Hepatocyte (in vitro differentiated cells): ENCODE measurements around the gene ALPP. TPM values are rescaled to one million over a fixed set of nuclear protein-coding genes. Genes with fewer than 3 reads are reported as not detected.
"Not testable (repeated sequence)": the region's sequence is repeated elsewhere in the genome, so short reads cannot be mapped to it uniquely, and the experiment has no call there.

Experiments
- DNase-seq: peaks from one replicate; pipeline ENCODE4 v3.0.0-alpha.2; 2016; ENCODE audit warnings: low spot score
- H2AFZ ChIP-seq: fragments of 200-600 bp; sonication (generic); 2 replicates; pipeline ENCODE4 v1.6.0; 2016; ENCODE audit warnings: antibody characterized with exemption, mild to moderate bottlenecking
- H3K27ac ChIP-seq: fragments of 200-600 bp; sonication (generic); 2 replicates; pipeline ENCODE4 v1.5.1; 2016; ENCODE audit warnings: mild to moderate bottlenecking
- H3K27me3 ChIP-seq: fragments of 200-600 bp; sonication (generic); 2 replicates; pipeline ENCODE4 v1.6.1; 2016
- H3K36me3 ChIP-seq: fragments of 200-600 bp; sonication (generic); replicated peaks from 2 replicates; pipeline ENCODE4 v1.5.1; 2016; ENCODE audit warnings: low read depth; ENCODE audit not compliant: insufficient read depth
- H3K4me1 ChIP-seq: fragments of 200-600 bp; sonication (generic); 2 replicates; pipeline ENCODE4 v1.5.1; 2016; ENCODE audit warnings: mild to moderate bottlenecking, moderate library complexity; ENCODE audit not compliant: insufficient read depth
- H3K4me2 ChIP-seq: fragments of 200-600 bp; sonication (generic); 2 replicates; pipeline ENCODE4 v1.6.0; 2016
- H3K4me3 ChIP-seq: fragments of 200-600 bp; sonication (generic); 2 replicates; pipeline ENCODE4 v1.5.1; 2016; ENCODE audit warnings: mild to moderate bottlenecking
- H3K79me2 ChIP-seq: fragments of 200-600 bp; sonication (generic); 2 replicates; pipeline ENCODE4 v1.6.0; 2017; ENCODE audit warnings: mild to moderate bottlenecking
- H3K9me2 ChIP-seq: fragments of 200-600 bp; sonication (generic); replicated peaks from 2 replicates; pipeline ENCODE4 v1.6.0; 2017; ENCODE audit warnings: mild to moderate bottlenecking; ENCODE audit not compliant: insufficient read depth
- H3K9me3 ChIP-seq: fragments of 200-600 bp; sonication (generic); 2 replicates; pipeline ENCODE4 v1.5.1; 2016; ENCODE audit warnings: low read depth, mild to moderate bottlenecking
- H4K20me1 ChIP-seq: fragments of 200-600 bp; sonication (generic); 2 replicates; pipeline ENCODE4 v1.6.0; 2016; ENCODE audit warnings: mild to moderate bottlenecking; ENCODE audit not compliant: insufficient read depth, poor library complexity, severe bottlenecking
- CTCF ChIP-seq: fragments of 200-600 bp; sonication (generic); IDR thresholded peaks from 2 replicates; pipeline ENCODE4 v1.5.1; 2016; ENCODE audit warnings: antibody characterized with exemption, mild to moderate bottlenecking; ENCODE audit not compliant: poor library complexity
- EZH2 ChIP-seq: fragments of 200-600 bp; sonication (generic); IDR thresholded peaks from 2 replicates; pipeline ENCODE4 v1.6.1; 2016; ENCODE audit warnings: antibody characterized with exemption, mild to moderate bottlenecking, borderline replicate concordance
- EZH2phosphoT487 ChIP-seq: fragments of 200-600 bp; sonication (generic); IDR thresholded peaks from one replicate; pipeline ENCODE4 v1.6.1; 2018; ENCODE audit warnings: antibody characterized with exemption, mild to moderate bottlenecking, low read depth, moderate library complexity; ENCODE audit not compliant: unreplicated experiment, severe bottlenecking
- WGBS: methylation state at CpG from one replicate; pipeline ENCODE4 v1.1.6; 2016; ENCODE audit warnings: low lambda C conversion rate; ENCODE audit errors: missing lambda C conversion rate; 5-methylcytosine and 5-hydroxymethylcytosine counted together
- polyA plus RNA-seq: library from polyadenylated mRNA; unstranded; fragments of >200 nt; fragmentation: Nextera tagmentation; extraction: Ambion mirVana; gene quantifications from 2 replicates; pipeline ENCODE4 v1.2.1, GENCODE V29; 2016
- total RNA-seq: library from RNA; depleted of rRNA; stranded (reverse); fragments of >200 nt; gene quantifications from 2 replicates; pipeline ENCODE4 v1.2.3, GENCODE V29; 2014

ALPP gene
- total and polyA plus RNA-seq, 2 experiments from 2014 or later, result 1.2 to 6.5 TPM

GRCh38 chr2:232368311-232368731 is 10.2 kb upstream of the ALPP start:
- DNase-seq, result peak; percentile 22
- Histone ChIP-seq H3K27me3 (no peaks in the 10 kb centered on the region), H2AFZ (no peak overlapping the region), H3K4me1 (peaks cover 3% of the 10 kb centered on the region), H4K20me1 (no peaks in the 10 kb centered on the region), H3K79me2 (no peaks in the 10 kb centered on the region), H3K4me3 (no peak overlapping the region), H3K9me3 (no peaks in the 10 kb centered on the region), H3K9me2 (no peaks in the 10 kb centered on the region), H3K27ac (no peak overlapping the region), H3K4me2 (no peak overlapping the region), H3K36me3 (no peaks in the 10 kb centered on the region)
- 90% methylated on average over 15 of the region's 15 CpGs for WGBS
- TF ChIP-seq EZH2 (no peak), CTCF (no peak), EZH2phosphoT487 (no peak)

GRCh38 chr2:232369126-232369951 is 9.2 kb upstream of the ALPP start:
- no peak for TF ChIP-seq EZH2phosphoT487
- DNase-seq, result peak; percentile 2
- Histone ChIP-seq H4K20me1 (no peaks in the 10 kb centered on the region), H3K4me3 (no peak overlapping the region), H3K4me2 (no peak overlapping the region), H3K27ac (no peak overlapping the region), H3K4me1 (peaks cover 3% of the 10 kb centered on the region), H3K9me2 (no peaks in the 10 kb centered on the region), H3K9me3 (no peaks in the 10 kb centered on the region), H2AFZ (no peak overlapping the region), H3K27me3 (no peaks in the 10 kb centered on the region), H3K36me3 (no peaks in the 10 kb centered on the region), H3K79me2 (no peaks in the 10 kb centered on the region)
- 90% methylated on average over 15 of the region's 15 CpGs for WGBS

GRCh38 chr2:232370007-232370406 is 8.5 kb upstream of the ALPP start:
- H4K20me1 ChIP-seq, H3K79me2 ChIP-seq, H3K4me1 ChIP-seq, H3K4me2 ChIP-seq, DNase-seq, H3K27me3 ChIP-seq, H3K4me3 ChIP-seq, H2AFZ ChIP-seq, H3K27ac ChIP-seq, H3K9me3 ChIP-seq, H3K36me3 ChIP-seq, H3K9me2 ChIP-seq: not testable (repeated sequence)
- WGBS, result 58% methylated on average over 11 of the region's 12 CpGs

GRCh38 chr2:232372231-232373208 is 6.0 kb upstream of the ALPP start:
- no peak for TF ChIP-seq EZH2phosphoT487
- TF ChIP-seq CTCF, result no peak
- no peak for TF ChIP-seq EZH2
- 96% methylated on average over 18 of the region's 18 CpGs for WGBS

More at GRCh38 chr2:232372231-232373208, 6.0 kb upstream of the ALPP start:
- H3K9me2 ChIP-seq, result no peaks in the 10 kb centered on the region
- no peak overlapping the region for H3K27ac ChIP-seq
- no peak overlapping the region for H3K4me3 ChIP-seq
- H3K9me3 ChIP-seq, result no peaks in the 10 kb centered on the region
- H2AFZ ChIP-seq, result no peak overlapping the region
- H3K4me2 ChIP-seq, result no peak overlapping the region
- H3K27me3 ChIP-seq, result no peaks in the 10 kb centered on the region
- H3K36me3 ChIP-seq, result no peaks in the 10 kb centered on the region
- H3K4me1 ChIP-seq, result no peaks in the 10 kb centered on the region
- H3K79me2 ChIP-seq, result no peaks in the 10 kb centered on the region
- DNase-seq, result peak; percentile 30
- H4K20me1 ChIP-seq, result no peaks in the 10 kb centered on the region
